ENCODE measurements around the gene MAP2. TPM values are rescaled to one million over a fixed set of nuclear protein-coding genes. Genes with fewer than 3 reads are reported as not detected.

MAP2 gene
- total and polyA plus RNA-seq, 2 of the 13 experiments (the other 11 are each of a cell fraction or from before 2014, with no cell fraction given) = 0.08 TPM; not detected in 1

- in situ Hi-C loops (cut with HindIII; ENCODE audit: extremely low pct_ligation_motif_present, low pct_unique_long_range_greater_than_20kb) (no loop called here), intact Hi-C loops (cut with micrococcal nuclease; ENCODE audit: unreplicated experiment) (no loop called here)
- no peak for DNase-seq (ENCODE audit: low spot score)
- Histone ChIP-seq H3K27me3 (ENCODE audit: control insufficient read depth in 1 of 2, insufficient read depth in 2 of 2, low read length in 2 of 2) (no peaks in the 10 kb centered on the region), H3K4me3 (replicated peaks in 1 of 3; ENCODE audit: insufficient read depth in 1 of 3, low read depth in 2 of 3, low read length in 3 of 3) (no peak overlapping the region), H3K79me2 (ENCODE audit: insufficient read depth, low read length) (no peaks in the 10 kb centered on the region), H4K20me1 (ENCODE audit: insufficient read depth, low read length) (no peaks in the 10 kb centered on the region), H3K36me3 (replicated peaks in 1 of 2; ENCODE audit: control insufficient read depth in 1 of 2, insufficient read depth in 2 of 2, low read length in 2 of 2) (no peaks in the 10 kb centered on the region), H3K9me3 (ENCODE audit: low read length) (no peaks in the 10 kb centered on the region), H3K4me1 (ENCODE audit: insufficient read depth, low read length) (no peaks in the 10 kb centered on the region), H3K4me2 (ENCODE audit: low read depth, low read length) (no peak overlapping the region), H2AFZ (ENCODE audit: low read length) (no peak overlapping the region), H3K9ac (ENCODE audit: insufficient read depth, low read depth, low read length) (no peak overlapping the region), H3K27ac (ENCODE audit: extremely low read length, insufficient read depth, low read length) (no peak overlapping the region)
- CTCF ChIA-PET (ENCODE audit: low intra/inter-chr PET ratio, low total read pairs) = no interaction called here
- no TSS peak for BruUV-seq (replicated peaks)
- ATAC-seq = no peak
- POLR2A ChIA-PET = no interaction called here
- TF ChIP-seq CENPT (CRISPR knock-in tag; IDR thresholded peaks at IDR 0.05; ENCODE audit: low read depth) = no peak
- no peak for TF ChIP-seq SMARCC2 (IDR thresholded peaks at IDR 0.05)
- no peak for TF ChIP-seq NR2F1 (CRISPR knock-in tag; IDR thresholded peaks at IDR 0.05)
- no peak for FAIRE-seq
- WGBS (ENCODE audit: low lambda C conversion rate) = 21% methylated on average over 5 of the region's 5 CpGs
Measured at GRCh38 chr2:209460151-209460761, 36.4 kb downstream of the MAP2 start.

- no peak for DNase-seq (ENCODE audit: low spot score)
- H2AFZ ChIP-seq (ENCODE audit: low read length) = no peak overlapping the region
- no peak overlapping the region for H3K4me3 ChIP-seq (replicated peaks in 1 of 3; ENCODE audit: insufficient read depth in 1 of 3, low read depth in 2 of 3, low read length in 3 of 3)
- no peak overlapping the region for H3K9ac ChIP-seq (ENCODE audit: insufficient read depth, low read depth, low read length)
- no peaks in the 10 kb centered on the region for H3K9me3 ChIP-seq (ENCODE audit: low read length)
- ATAC-seq = 0 out of 3 replicates have a peak, but pooled peaks have one; percentile 41
- H3K4me2 ChIP-seq (ENCODE audit: low read depth, low read length) = no peak overlapping the region
- H3K4me1 ChIP-seq (ENCODE audit: insufficient read depth, low read length) = no peaks in the 10 kb centered on the region
- no TSS peak for BruUV-seq (replicated peaks)
- ChIA-PET POLR2A (no interaction called here), CTCF (ENCODE audit: low intra/inter-chr PET ratio, low total read pairs) (no interaction called here)
- H3K27ac ChIP-seq (ENCODE audit: extremely low read length, insufficient read depth, low read length) = no peak overlapping the region
- H3K27me3 ChIP-seq (ENCODE audit: control insufficient read depth in 1 of 2, insufficient read depth in 2 of 2, low read length in 2 of 2) = no peaks in the 10 kb centered on the region
- H3K36me3 ChIP-seq (replicated peaks in 1 of 2; ENCODE audit: control insufficient read depth in 1 of 2, insufficient read depth in 2 of 2, low read length in 2 of 2) = no peaks in the 10 kb centered on the region
- peak; percentile 44 for FAIRE-seq
- 5% methylated on average over 1 of the region's 1 CpG for WGBS (ENCODE audit: low lambda C conversion rate)
- in situ Hi-C loops (cut with HindIII; ENCODE audit: extremely low pct_ligation_motif_present, low pct_unique_long_range_greater_than_20kb) (no loop called here), intact Hi-C loops (cut with micrococcal nuclease; ENCODE audit: unreplicated experiment) (loop anchor here (2.0 kb wide), 1 partner anchor 94 kb away; no protein-coding TSS in a partner anchor)
- no peaks in the 10 kb centered on the region for H4K20me1 ChIP-seq (ENCODE audit: insufficient read depth, low read length)
- H3K79me2 ChIP-seq (ENCODE audit: insufficient read depth, low read length) = no peaks in the 10 kb centered on the region
- TF ChIP-seq ZNF362 (CRISPR knock-in tag; IDR thresholded peaks at IDR 0.05; ENCODE audit: borderline replicate concordance) (no peak), CREM (IDR thresholded peaks at IDR 0.05) (no peak), CREM (CRISPR knock-in tag; IDR thresholded peaks at IDR 0.05) (no peak), ZNF367 (CRISPR knock-in tag; IDR thresholded peaks at IDR 0.05; ENCODE audit: borderline replicate concordance) (no peak), ZNF878 (CRISPR knock-in tag; IDR thresholded peaks at IDR 0.05) (no peak), NFYB (CRISPR knock-in tag; IDR thresholded peaks at IDR 0.05) (no peak), ZSCAN31 (CRISPR knock-in tag; IDR thresholded peaks at IDR 0.05; ENCODE audit: low read depth) (no peak), HMG20A (CRISPR knock-in tag; IDR thresholded peaks at IDR 0.05; ENCODE audit: borderline replicate concordance) (no peak), JDP2 (CRISPR knock-in tag; IDR thresholded peaks at IDR 0.05; ENCODE audit: borderline replicate concordance) (no peak), ZBED4 (CRISPR knock-in tag; IDR thresholded peaks at IDR 0.05; ENCODE audit: borderline replicate concordance) (no peak), ZNF660 (CRISPR knock-in tag; IDR thresholded peaks at IDR 0.05; ENCODE audit: borderline replicate concordance, low read depth) (no peak), ZSCAN20 (CRISPR knock-in tag; IDR thresholded peaks at IDR 0.05; ENCODE audit: borderline replicate concordance) (no peak)
Measured at GRCh38 chr2:209463226-209463625, 39.4 kb downstream of the MAP2 start.

Data from HepG2 (cell line).